CD4-positive, alpha-beta memory T cell (primary cell): ENCODE results near the gene RALBP1. TPM values are rescaled to one million over a fixed set of nuclear protein-coding genes. Genes with fewer than 3 reads are reported as not detected.
"Not testable (repeated sequence)": the region's sequence is repeated elsewhere in the genome, so short reads cannot be mapped to it uniquely, and the experiment has no call there.

Experiments
- CTCF ChIA-PET: fragments of 350-600 bp; sonication (Branson Sonifier 250); formaldehyde crosslinking; loops from one replicate; lab custom pipeline; 2021; ENCODE audit warnings: inconsistent platforms; ENCODE audit not compliant: partially characterized antibody; lab: Charles Lee
- POLR2A ChIA-PET: fragments of 350-600 bp; sonication (Branson Sonifier 250); formaldehyde crosslinking; loops from one replicate; lab custom pipeline; 2021; ENCODE audit not compliant: partially characterized antibody; lab: Charles Lee
- DNase-seq, 5 donors: peaks; one replicate each; pipeline versions ENCODE4 v3.0.0 to v3.0.0-alpha.2; 2020 to 2022; ENCODE audit warnings: mixed read lengths in 1 of 5
- H3K27ac ChIP-seq: one replicate; pipeline ENCODE4 v1.7.0; 2013; ENCODE audit warnings: low read depth, low read length
- H3K27me3 ChIP-seq: 2 replicates; pipeline ENCODE4 v1.7.0; 2013; ENCODE audit warnings: mild to moderate bottlenecking, low read length, moderate library complexity; ENCODE audit not compliant: insufficient read depth
- H3K36me3 ChIP-seq: 2 replicates; pipeline ENCODE4 v1.7.0; 2013; ENCODE audit warnings: mild to moderate bottlenecking, low read length, moderate library complexity; ENCODE audit not compliant: insufficient read depth
- H3K4me1 ChIP-seq: 2 replicates; pipeline ENCODE4 v1.7.0; 2013; ENCODE audit warnings: mild to moderate bottlenecking, low read length, moderate library complexity; ENCODE audit not compliant: insufficient read depth
- H3K4me3 ChIP-seq, 2 donors: one replicate each; pipeline ENCODE4 v1.7.0; 2013; ENCODE audit warnings: low read length in 2 of 2, mild to moderate bottlenecking in 1 of 2
- H3K9me3 ChIP-seq, 2 donors: one replicate each; pipeline ENCODE4 v1.7.0; 2013; ENCODE audit warnings: low read length in 2 of 2, control low read depth in 1 of 2; ENCODE audit not compliant: control insufficient read depth in 1 of 2
- H3K27ac Mint-ChIP-seq, 7 donors: one replicate each; pipeline ENCODE4 v1.8.0; 2020 to 2021; ENCODE audit warnings: mixed read lengths in 7 of 7, mild to moderate bottlenecking in 6 of 7, inconsistent platforms in 3 of 7, moderate library complexity in 3 of 7
- H3K27me3 Mint-ChIP-seq, 2 donors: one replicate each; pipeline ENCODE4 v1.8.0; 2020 to 2021; ENCODE audit warnings: mixed read lengths in 2 of 2
- H3K36me3 Mint-ChIP-seq, 2 donors: one replicate each; pipeline ENCODE4 v1.8.0; 2020 to 2021; ENCODE audit warnings: mixed read lengths in 2 of 2, inconsistent platforms in 1 of 2, mild to moderate bottlenecking in 1 of 2
- H3K4me1 Mint-ChIP-seq, 4 donors: one replicate each; pipeline ENCODE4 v1.8.0; 2020 to 2021; ENCODE audit warnings: mixed read lengths in 4 of 4, mild to moderate bottlenecking in 1 of 4
- H3K4me3 Mint-ChIP-seq, 8 donors: one replicate each; pipeline ENCODE4 v1.8.0; 2020 to 2021; ENCODE audit warnings: mixed read lengths in 8 of 8, mild to moderate bottlenecking in 7 of 8, moderate library complexity in 6 of 8, inconsistent platforms in 3 of 8
- H3K9me3 Mint-ChIP-seq, 8 donors: one replicate each; pipeline ENCODE4 v1.8.0; 2020 to 2021; ENCODE audit warnings: mixed read lengths in 8 of 8, mild to moderate bottlenecking in 5 of 8, inconsistent platforms in 3 of 8, moderate library complexity in 1 of 8
- intact Hi-C: fragments of 100-400 bp; cut with micrococcal nuclease; formaldehyde crosslinking; loops from one replicate; pipeline ENCODE4 v1.15.1; 2023
- polyA plus RNA-seq, 2 donors: library from polyadenylated mRNA; unstranded; fragments of 300-500 nt; fragmentation: Illumina TruSeq; gene quantifications; one replicate each; pipeline ENCODE4 v1.2.3, GENCODE V29; 2021
- total RNA-seq, 2 experiments: library from RNA; stranded (reverse); gene quantifications; one replicate each; pipeline ENCODE4 v1.2.3, GENCODE V29; 2021

RALBP1 gene
- total and polyA plus RNA-seq, 4 experiments from 2014 or later: 33.9 to 49.9 (median 46.9) TPM

DNA sequence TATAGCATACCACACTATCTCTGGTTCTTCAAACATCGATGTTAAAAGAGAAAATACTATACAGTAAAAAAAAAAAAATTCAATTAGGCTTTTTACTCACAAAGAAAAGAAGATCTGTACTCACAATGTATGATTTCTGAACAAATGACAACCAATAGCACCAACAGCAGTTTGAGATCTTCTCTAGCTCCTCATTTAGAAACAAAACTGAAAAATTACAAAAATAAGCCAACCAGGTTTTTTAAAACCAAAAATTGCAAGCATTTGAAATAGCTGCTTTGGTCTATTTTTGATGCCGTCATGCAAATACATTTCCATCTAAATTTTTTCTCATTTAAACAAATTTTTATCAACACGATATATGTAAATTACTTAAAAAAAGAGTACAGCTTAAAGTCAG, 34.3 kb upstream of the RALBP1 start:
- CTCF ChIA-PET: no interaction called here

DNA sequence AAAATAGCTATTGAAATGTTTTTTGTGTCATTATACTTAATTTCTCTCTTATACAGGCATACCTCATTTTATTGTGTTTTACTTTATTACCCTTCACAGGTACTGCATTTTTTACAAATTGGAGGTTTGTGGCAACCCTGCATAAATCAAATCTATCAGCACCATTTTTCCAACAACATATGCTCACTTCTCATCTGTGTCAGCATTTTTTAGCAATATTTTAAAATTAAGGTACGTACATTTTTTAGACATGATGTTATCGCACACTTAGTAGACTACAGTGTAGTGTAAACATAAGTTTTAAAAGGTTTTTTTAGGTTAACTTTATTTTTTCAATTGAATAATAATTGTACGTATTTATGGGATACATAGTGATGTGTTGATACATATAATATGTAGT, 30.8 kb upstream of the RALBP1 start:
- Mint-ChIP-seq H3K4me1 (no peaks in the 10 kb centered on the region), H3K9me3 (peaks cover 2 to 25% (median 10%) of the 10 kb centered on the region in 8 donors), H3K27me3 (peaks cover 4 to 5% of the 10 kb centered on the region in 2 donors), H3K36me3 (peaks cover 0 to 3% of the 10 kb centered on the region in 2 donors), H3K27ac (no peak overlapping the region), H3K4me3 (no peak overlapping the region)
- no peak for DNase-seq
- Histone ChIP-seq H3K36me3 (no peaks in the 10 kb centered on the region), H3K27ac (no peak overlapping the region), H3K9me3 (no peaks in the 10 kb centered on the region), H3K4me1 (no peaks in the 10 kb centered on the region), H3K4me3 (no peak overlapping the region), H3K27me3 (peaks cover under 1% of the 10 kb centered on the region)
- POLR2A ChIA-PET: no interaction called here
- intact Hi-C loops: no loop called here
- CTCF ChIA-PET: no interaction called here

More for the DNA sequence above, 34.3 kb upstream of the RALBP1 start:
- Histone ChIP-seq H3K27me3 (no peaks in the 10 kb centered on the region), H3K4me1 (no peaks in the 10 kb centered on the region), H3K4me3 (no peak overlapping the region), H3K36me3 (no peaks in the 10 kb centered on the region), H3K9me3 (no peaks in the 10 kb centered on the region), H3K27ac (no peak overlapping the region)
- H3K36me3 Mint-ChIP-seq: no peaks in the 10 kb centered on the region
- H3K27ac Mint-ChIP-seq: no peak overlapping the region
- H3K4me3 Mint-ChIP-seq: no peak overlapping the region
- intact Hi-C loops: no loop called here
- peaks cover 0 to 5% (median 0%) of the 10 kb centered on the region in 8 donors for H3K9me3 Mint-ChIP-seq
- POLR2A ChIA-PET: interaction anchor here (0.6 kb wide), 1 partner anchor 128 kb away, joined by 3 read pairs; no protein-coding TSS in a partner anchor
- H3K4me1 Mint-ChIP-seq: no peaks in the 10 kb centered on the region
- no peak for DNase-seq
- H3K27me3 Mint-ChIP-seq: peaks cover 1 to 4% of the 10 kb centered on the region in 2 donors

DNA sequence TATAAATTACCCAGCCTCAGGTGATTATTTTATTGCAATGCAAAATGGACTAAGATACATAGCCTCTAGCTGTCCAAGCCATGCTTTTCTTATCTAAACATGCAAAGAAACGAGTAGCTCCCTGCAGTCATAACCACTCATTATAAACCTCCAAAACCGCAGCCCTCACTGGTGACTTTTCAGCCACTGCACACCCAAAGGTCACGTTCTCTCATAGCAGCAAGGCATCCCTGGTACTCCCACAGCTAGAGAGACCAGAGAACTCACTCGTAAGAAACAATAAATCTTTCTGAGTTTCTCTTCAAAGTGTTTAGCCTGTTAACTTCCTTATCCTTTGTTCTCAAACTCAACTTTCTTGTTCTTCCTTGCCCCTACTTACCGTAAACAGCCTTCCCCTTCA, 28.5 kb upstream of the RALBP1 start:
- Mint-ChIP-seq H3K4me3 (no peak overlapping the region), H3K27me3 (peaks cover 12 to 16% of the 10 kb centered on the region in 2 donors), H3K27ac (no peak overlapping the region), H3K4me1 (no peaks in the 10 kb centered on the region), H3K9me3 (peaks cover 2 to 25% (median 10%) of the 10 kb centered on the region in 8 donors), H3K36me3 (peaks cover 0 to 3% of the 10 kb centered on the region in 2 donors)
- intact Hi-C loops: no loop called here
- Histone ChIP-seq H3K9me3 (no peaks in the 10 kb centered on the region), H3K4me1 (no peaks in the 10 kb centered on the region), H3K36me3 (no peaks in the 10 kb centered on the region), H3K4me3 (no peak overlapping the region), H3K27me3 (peaks cover 3% of the 10 kb centered on the region), H3K27ac (no peak overlapping the region)
- ChIA-PET CTCF (no interaction called here), POLR2A (no interaction called here)
- DNase-seq: no peak

DNA sequence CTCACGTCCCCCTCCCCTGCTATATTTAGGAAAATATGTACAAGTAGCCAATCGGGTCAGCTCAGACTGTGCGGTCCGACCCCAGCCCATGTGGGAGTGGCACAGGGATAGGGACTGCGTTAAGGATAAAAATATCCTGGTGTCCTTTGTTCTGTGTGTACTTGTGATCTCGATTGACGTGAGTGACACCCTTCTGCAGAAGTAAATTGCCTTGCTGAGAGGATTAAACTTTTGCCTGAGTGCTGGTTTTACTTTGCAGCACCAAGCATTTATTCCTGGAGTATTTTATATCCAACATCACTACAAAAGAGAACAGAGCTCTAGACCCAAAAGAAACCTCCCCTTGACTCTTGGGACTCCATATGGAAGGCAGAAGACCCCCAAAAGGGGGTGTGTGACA, 28.0 kb upstream of the RALBP1 start:
- peaks cover 0 to 3% of the 10 kb centered on the region in 2 donors for H3K36me3 Mint-ChIP-seq
- H3K4me1 Mint-ChIP-seq: no peaks in the 10 kb centered on the region
- intact Hi-C loops: no loop called here
- H3K4me3 Mint-ChIP-seq: no peak overlapping the region
- Histone ChIP-seq H3K4me1 (no peaks in the 10 kb centered on the region), H3K27me3 (peaks cover 3% of the 10 kb centered on the region), H3K4me3 (no peak overlapping the region), H3K36me3 (no peaks in the 10 kb centered on the region), H3K9me3 (no peaks in the 10 kb centered on the region), H3K27ac (no peak overlapping the region)
- peaks cover 12 to 16% of the 10 kb centered on the region in 2 donors for H3K27me3 Mint-ChIP-seq
- ChIA-PET CTCF (no interaction called here), POLR2A (no interaction called here)
- H3K27ac Mint-ChIP-seq: no peak overlapping the region
- no peak for DNase-seq
- H3K9me3 Mint-ChIP-seq: peaks cover 2 to 25% (median 10%) of the 10 kb centered on the region in 8 donors

DNA sequence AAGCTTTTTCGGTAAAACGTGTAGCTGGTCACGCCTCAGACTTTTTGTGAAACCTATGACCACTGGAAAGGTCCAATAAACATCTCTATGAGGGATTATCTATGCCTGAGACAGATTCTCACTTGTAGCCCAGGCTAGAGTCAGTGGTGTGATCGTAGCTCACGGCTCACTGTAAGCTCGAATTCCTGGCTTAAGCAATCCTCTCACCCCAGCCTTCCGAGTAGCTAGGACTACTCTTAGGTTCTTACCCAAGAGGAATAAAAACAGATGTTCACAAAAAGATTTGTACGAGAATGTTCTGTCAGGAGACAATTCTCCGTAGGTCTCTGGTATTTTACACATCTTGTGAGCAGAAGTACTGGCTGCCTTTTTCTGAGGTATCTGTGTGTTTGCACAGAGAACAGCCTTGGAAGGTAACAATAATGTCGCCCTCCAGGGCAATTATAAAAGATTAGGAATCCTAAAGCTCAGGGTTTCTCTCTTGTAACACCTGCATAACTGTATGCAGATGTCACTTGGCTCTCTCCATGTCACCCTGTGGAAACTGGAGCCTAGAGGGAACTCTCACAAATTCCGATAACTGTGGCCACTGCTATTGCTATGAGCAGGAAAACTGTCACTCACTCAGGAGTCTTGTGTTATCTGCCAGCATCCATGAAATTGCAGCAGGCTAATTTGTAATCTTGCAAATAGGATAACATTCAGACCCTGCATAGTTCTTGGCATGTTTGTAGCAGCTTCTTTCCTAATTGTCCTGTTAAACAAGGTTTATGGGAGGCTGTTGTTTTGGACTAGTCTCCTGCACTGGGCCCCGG, 25.5 kb upstream of the RALBP1 start:
- H3K4me3 ChIP-seq: no peak overlapping the region
- no peak overlapping the region for H3K27ac Mint-ChIP-seq
- DNase-seq: no peak
- H3K27me3 Mint-ChIP-seq: peaks cover 13 to 16% of the 10 kb centered on the region in 2 donors
- H3K4me3 Mint-ChIP-seq: no peak overlapping the region
- peaks cover 3% of the 10 kb centered on the region for H3K27me3 ChIP-seq
- H3K36me3 ChIP-seq: no peaks in the 10 kb centered on the region
- H3K9me3 ChIP-seq: no peaks in the 10 kb centered on the region
- H3K4me1 ChIP-seq: no peaks in the 10 kb centered on the region
- ChIA-PET POLR2A (no interaction called here), CTCF (no interaction called here)
- no peak overlapping the region for H3K27ac ChIP-seq
- intact Hi-C loops: no loop called here
- H3K9me3 Mint-ChIP-seq: peaks cover 2 to 32% (median 14%) of the 10 kb centered on the region in 8 donors
- H3K36me3 Mint-ChIP-seq: peaks cover 0 to 3% of the 10 kb centered on the region in 2 donors
- peaks cover 0 to 4% (median 2%) of the 10 kb centered on the region in 4 donors for H3K4me1 Mint-ChIP-seq

DNA sequence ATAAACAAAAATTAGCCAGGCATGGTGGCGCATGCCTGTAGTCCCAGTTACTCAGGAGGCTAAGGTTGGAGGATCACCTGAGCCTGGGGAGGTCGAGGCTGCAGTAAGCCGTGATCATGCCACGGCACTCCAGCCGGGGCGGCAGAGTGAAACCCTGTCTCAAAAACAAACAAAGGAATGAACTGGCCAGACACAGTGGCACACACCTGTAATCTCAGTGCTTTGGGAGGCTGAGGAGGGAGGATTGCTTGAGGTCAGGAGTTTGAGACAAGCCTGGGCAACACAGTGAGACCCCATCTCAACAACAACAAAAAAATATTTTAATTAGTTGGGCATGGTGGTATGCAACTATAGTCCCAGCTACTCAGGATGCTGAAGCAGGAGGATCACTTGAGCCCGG, 24.4 kb upstream of the RALBP1 start:
- H3K27ac Mint-ChIP-seq, H3K9me3 ChIP-seq, H3K4me3 ChIP-seq, DNase-seq, H3K36me3 Mint-ChIP-seq, POLR2A ChIA-PET, intact Hi-C loops, H3K4me1 Mint-ChIP-seq, H3K36me3 ChIP-seq, H3K4me1 ChIP-seq, H3K4me3 Mint-ChIP-seq, CTCF ChIA-PET, H3K27ac ChIP-seq, H3K27me3 ChIP-seq: not testable (repeated sequence)
- Mint-ChIP-seq H3K27me3 (peaks cover 12 to 15% of the 10 kb centered on the region in 2 donors), H3K9me3 (peaks cover 2 to 38% (median 22%) of the 10 kb centered on the region in 8 donors)

DNA sequence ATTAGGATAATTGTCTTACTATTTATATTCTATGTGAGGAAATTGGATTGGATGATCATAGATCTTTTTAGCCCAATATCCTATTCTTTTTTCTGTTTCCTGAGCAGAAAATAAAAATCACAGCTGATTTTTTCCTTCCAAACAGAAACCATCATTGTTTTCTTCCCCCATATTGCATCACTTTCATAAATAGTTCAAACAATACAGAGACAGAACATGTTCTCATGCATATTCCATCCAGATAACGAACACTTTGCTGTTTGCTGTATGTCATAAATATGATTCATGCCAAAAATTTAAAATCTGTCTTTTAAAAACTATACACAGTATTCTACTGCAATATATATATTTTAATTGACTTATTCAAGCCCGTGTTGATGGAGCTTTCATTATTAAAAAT, 22.0 kb upstream of the RALBP1 start:
- Mint-ChIP-seq H3K27me3 (peaks cover 11 to 14% of the 10 kb centered on the region in 2 donors), H3K9me3 (peaks cover 0 to 33% (median 28%) of the 10 kb centered on the region in 8 donors), H3K27ac (no peak overlapping the region), H3K4me3 (no peak overlapping the region), H3K36me3 (no peaks in the 10 kb centered on the region), H3K4me1 (peaks cover 0 to 4% (median 2%) of the 10 kb centered on the region in 4 donors)
- ChIA-PET CTCF (no interaction called here), POLR2A (no interaction called here)
- no peak for DNase-seq
- H3K4me1 ChIP-seq: no peaks in the 10 kb centered on the region
- H3K27ac ChIP-seq: no peak overlapping the region
- peaks cover 3% of the 10 kb centered on the region for H3K27me3 ChIP-seq
- intact Hi-C loops: no loop called here
- H3K36me3 ChIP-seq: no peaks in the 10 kb centered on the region
- H3K9me3 ChIP-seq: no peaks in the 10 kb centered on the region
- H3K4me3 ChIP-seq: no peak overlapping the region
